Measurements from ENCODE around the gene RMDN3.

RMDN3 gene

DNA sequence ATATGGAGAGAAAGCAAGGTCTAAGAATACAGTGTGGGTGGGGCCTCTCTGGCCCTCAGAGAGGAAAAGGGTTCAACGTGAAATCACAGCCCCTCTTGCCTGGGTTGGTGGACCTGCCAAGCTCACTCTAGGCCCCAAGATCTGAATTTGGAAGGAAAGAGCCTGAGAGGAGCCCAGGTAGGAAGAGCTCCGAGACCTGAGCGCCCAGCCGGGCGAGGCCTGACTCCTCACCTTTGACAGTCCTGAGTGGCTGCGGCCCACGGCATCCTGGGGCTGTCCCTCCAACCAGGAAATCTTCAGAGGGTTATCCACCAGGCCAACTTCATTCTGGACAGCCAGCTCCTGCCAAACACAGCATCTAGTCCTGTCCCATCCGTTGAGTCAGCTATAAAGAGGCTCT, 18.4 kb upstream of the RMDN3 start:
- DNase-seq (ENCODE audit: low spot score), result no peak

DNA sequence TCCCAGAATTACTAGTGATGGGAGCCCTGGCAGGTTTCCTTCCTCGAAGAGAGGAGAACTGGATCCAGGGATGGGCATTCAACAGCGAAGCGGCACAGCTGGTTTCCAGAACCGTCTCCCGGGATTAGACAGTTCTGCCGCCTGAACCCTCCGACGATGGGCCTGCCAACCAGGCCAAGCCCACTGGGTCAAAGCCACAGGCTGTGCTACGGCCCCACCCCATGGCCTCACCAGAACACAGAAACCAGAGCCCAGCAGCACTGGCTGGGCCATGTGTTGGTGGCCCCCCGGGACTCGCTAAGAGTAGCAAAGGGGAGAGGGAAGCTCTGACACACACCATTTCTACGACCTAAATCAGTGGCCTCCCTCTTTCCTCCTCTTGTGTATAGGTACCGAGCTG, 17.0 kb upstream of the RMDN3 start:
- DNase-seq (ENCODE audit: low spot score), result no peak

GRCh38 chr15:40771242-40771641, 16.2 kb upstream of the RMDN3 start:
- DNase-seq (ENCODE audit: low spot score), result no peak

GRCh38 chr15:40770147-40770721, 15.2 kb upstream of the RMDN3 start:
- no peak for DNase-seq (ENCODE audit: low spot score)

DNA sequence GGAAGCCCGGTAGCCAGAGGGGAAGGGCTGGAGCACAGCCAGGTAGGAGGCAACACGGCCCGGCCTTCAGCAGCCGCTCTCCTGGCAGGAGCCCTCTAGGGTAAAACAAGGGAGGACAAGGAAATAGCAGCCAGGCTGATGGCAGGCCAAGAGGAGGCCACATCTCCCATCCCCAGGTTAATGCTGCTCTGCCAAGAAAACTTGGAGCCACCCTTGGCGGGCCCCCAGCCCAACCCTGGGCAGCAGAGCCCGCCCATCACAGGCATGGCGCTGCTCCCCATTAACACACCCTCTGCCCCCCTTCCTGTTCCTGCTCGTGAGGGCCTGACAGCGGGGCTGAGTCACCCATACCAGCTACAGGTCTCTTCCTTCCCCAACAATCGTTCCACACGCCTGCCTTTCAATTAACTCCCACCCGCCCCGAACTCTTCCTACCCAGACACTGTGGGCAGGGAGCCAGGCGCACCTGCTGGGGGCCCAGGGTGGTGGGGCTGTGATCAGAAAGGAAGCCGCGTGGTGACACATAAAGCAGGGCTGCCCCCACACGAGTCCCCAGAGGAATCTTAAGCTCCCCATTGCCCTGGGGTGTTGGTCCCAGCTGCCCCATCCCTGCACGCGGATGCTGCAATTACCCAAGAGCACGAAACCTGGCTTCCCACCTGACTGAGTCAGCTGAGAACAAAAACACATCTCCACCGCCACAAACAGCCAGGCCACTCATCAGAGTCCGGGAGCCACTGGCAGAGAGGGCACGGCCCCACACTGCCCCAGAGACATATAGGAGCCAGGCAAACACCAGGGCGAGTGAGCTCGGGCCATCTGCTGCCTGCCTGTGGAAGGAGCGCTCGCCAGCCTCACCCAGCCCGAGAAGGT, 14.5 kb upstream of the RMDN3 start, which contains the start of gene C15orf62:
Gene C15orf62, plus strand, starts transcription at position 707 of the 873 bp plus-strand sequence. CDS start 516 bp downstream, outside the sequence.
- no peak for DNase-seq (ENCODE audit: low spot score)

DNA sequence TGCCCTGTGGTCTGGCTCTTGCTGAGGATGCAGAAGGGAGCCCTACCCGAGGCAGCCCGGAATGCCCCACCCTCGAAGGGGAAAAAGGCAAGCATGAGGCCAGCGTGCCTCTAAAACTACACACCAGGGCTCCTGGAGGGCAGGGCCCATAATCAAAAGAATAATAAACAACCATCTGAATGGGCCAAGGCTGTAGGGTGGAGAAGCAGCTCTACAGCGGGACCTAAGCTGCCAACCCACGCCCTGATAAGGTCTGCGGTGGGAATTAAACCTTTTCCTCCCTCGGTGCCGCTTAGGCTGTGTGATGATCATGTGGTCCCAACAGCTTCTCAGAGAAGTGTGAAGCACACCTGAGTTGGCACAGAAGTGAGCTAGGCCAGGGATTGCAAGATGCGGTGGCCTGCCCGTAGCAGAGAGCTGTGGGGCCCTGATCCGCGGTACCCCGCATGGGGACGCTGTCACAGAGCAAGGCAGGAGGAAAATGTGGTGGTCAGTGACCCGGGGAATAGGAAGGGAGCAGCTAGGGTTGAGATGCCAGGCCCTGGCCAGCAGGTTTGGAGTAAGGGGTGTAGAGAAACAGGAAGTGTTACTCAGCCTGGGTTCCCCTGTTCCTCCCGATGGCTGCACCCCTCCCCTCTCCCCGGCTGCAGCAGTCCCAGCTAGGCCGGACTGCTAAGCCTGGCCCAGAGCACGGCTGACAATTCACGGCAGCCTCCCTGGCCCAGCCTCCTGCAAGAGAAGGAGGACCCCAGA, 13.6 kb upstream of the RMDN3 start:
- DNase-seq (ENCODE audit: low spot score), result no peak

DNA sequence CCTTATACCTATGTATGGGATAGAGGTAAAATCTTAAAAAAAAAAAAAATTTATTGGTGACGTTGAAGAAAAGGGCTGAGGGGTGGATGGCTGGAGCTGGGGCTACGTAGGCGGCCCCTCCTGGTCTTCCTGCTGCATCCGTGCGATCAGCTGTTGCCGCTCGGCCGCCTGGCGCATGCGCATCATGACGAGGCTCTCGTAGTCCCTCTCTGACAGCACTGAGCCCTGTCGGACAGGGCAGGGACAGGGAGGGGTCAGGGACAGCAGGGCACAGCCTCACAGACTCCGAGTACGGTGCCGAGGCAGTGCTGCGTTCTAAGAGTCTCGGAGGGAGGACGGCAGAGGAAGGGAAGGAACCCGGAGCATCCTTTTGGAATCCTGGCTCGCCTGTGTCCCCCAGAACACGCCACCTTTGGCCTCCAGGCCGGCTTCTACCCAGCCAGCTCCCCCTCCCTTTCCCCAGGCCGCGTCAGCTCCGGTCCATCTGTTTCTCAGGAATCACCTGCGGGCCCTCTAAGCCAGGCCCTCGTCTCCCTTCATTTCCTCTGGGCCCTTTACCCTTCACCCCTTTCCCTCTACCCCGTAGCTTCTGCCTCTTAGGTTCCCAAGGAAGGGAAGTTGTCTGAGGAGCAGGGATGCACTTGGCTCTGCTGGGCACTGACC, 12.9 kb upstream of the RMDN3 start:
- DNase-seq (ENCODE audit: low spot score), result no peak

DNA sequence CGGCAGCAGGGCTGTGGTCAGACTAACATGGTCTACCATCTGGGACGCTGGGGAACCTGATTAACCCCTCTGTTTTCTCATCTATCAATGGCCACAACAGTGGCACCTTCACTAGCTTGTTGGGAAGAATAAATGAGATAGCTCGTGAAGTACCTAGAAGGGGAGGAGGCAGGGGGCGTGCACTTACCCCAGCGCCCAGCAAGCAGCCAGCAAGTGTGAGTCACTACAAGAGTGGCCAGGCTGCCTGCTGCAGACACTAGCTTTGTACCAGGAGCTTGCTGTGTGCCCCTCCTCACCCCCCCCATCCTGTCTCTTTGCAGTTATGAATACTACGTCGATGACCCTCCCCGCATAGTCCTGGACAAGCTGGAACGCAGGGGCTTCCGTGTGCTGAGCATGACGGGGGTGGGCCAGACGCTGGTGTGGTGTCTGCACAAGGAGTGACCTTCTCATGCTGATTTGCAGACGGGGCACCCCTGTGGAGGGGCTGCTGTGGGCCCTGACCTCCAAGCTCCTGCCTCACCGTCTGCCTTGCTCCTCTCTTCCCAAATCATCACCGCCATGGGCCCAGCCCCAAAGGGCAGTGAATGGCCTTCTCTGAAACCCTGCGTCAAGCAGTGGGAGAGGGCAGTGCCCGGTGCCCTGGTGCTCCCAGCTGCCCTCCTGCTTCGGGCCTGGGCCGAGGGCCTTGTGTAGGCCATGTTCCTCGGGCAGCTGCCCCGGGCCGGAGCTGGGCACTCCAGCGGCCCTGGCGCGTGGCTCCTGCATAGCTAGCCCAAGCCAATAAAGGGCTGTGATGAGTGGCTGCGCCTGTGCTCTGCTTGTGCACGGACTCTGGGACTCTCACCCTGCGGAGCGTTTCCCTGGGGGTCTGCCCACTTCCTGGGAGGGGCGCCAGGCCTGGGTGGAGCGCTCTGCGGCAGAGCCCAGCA, 12.1 kb upstream of the RMDN3 start:
- DNase-seq (ENCODE audit: low spot score), result no peak

- no peak for DNase-seq (ENCODE audit: low spot score)
Observed at GRCh38 chr15:40766194-40766815, 11.3 kb upstream of the RMDN3 start.

GRCh38 chr15:40764629-40765103, 9.6 kb upstream of the RMDN3 start:
- DNase-seq (ENCODE audit: low spot score), result no peak

- peak; percentile 89 for DNase-seq (ENCODE audit: low spot score)
Observed at GRCh38 chr15:40763801-40764628, 9.0 kb upstream of the RMDN3 start, which contains the start of gene GCHFR. TSS of gene GCHFR (plus strand) at chr15:40764068. CDS start at chr15:40764181, 113 bp downstream.

DNA sequence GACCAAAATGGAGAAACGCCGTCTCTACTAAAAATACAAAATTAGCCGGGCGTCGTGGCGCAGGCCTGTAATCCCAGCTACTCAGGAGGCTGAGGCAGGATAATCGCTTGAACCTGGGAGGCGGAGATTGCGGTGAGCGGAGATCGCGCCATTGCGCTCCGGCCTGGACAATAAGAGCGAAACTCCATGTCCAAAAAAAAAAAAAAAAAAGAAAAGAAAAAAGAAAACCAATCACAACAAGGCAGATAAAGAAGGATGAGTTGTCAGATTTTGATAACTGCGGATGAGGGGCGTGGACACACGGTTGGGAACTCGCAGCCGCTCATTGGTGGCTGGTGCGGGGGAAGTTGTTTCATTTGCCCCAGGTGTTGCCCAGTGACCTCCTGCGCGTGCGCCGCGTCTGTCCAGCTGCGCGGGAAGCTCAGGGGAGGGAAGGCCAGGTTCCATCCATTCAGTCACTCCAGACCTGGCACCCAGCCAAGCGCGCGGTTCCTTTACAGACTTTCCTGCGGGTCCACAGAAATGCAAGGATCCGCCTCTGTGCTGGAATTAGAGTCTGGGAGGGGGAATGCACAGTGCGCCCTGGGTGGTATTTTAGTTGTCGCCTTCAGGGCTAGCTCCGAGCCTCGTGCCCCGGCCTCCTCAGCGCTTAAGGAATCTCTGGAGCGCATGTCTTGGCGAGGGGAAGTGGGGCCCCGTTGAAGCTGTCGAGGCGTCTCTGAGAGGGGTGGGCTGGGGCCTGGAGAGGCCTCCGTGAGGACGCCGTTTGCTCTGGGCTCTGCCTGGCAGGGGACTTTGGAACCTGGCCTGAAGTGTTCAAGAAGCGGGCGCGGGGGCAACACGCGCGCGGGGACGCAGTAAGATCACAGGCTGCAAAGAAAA, 8.1 kb upstream of the RMDN3 start:
- no peak for DNase-seq (ENCODE audit: low spot score)

DNA sequence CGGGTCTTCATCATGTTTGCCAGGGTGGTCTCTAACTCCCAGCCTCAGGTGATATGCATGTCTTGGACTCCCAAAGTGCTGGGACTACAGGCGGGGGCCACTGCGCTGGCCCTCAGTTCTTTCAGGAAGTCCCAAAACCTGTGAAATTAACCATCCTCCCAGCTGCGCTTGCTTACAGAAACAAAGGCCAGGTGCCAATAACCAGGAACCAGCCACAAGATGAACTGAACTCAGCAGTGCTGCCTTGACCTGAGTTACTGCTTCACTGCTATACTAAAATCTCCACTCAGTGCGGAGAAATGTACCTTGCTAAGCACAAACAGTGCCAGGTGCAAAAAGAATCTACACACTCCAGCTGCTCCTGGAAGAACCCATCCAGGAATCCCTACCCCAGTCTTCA, 4.9 kb upstream of the RMDN3 start:
- DNase-seq (ENCODE audit: low spot score), result no peak

GRCh38 chr15:40756938-40757337, 1.9 kb upstream of the RMDN3 start:
- DNase-seq (ENCODE audit: low spot score), result no peak

DNA sequence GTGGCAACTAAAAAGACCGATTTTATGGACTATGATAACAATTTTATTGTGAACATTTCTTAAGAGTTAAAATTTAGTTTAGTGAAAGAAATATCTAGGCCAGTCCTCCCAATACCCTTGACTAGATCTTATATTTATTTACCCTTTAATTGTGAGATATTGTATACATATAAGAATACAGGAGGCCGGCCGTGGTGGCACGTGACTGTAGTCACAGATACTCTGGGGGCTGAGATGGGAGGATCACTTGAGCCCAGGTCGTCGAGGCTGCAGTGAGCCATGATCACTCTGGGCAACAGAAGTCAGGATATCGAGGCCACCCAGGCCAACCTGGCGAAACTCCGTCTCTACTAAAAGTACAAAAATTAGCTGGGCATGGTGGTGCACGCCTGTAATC, 756 bp upstream of the RMDN3 start:
- no peak for DNase-seq (ENCODE audit: low spot score)

- no peak for DNase-seq (ENCODE audit: low spot score)
Observed at GRCh38 chr15:40754574-40754882, 526 bp downstream of the RMDN3 start.

DNA sequence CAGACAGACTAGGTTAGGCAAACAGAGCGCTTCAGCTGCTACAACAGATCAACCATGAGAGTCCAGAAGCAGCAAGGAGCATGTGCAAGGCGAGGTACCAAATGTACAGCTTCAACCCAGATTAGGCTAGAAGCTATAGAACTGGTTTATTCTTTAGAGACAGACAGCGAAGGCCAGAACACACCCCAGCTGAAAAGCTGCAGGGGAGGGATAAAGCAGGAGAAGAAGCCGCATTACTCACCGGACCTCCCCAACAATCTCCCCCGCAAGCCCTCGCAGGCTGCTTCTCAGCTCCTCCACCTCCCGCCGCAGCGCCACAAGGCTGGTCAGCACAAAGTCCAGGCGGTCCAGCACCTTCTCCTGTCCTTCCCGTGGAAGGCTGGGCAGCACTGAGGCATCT, 3.3 kb downstream of the RMDN3 start:
- DNase-seq (ENCODE audit: low spot score), result no peak

DNA sequence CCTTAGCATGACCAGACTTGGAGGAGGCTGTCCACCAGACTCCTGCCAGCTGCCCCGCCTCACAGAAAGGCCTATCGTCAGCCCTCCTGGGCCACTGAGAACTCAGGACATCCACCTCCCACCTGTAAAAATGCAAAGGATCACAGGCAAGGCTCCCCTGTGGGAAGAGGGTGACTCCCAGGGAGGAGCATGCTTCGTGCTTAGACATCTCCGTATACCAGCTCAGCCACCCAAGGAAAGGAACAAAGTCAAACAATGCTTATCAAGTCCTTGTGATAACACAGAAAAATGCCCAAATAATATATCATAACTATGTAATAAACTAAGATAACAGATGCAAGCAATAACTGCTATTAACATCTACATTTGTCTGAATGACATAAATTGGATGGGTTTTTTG, 4.2 kb downstream of the RMDN3 start:
- DNase-seq (ENCODE audit: low spot score), result no peak

DNA sequence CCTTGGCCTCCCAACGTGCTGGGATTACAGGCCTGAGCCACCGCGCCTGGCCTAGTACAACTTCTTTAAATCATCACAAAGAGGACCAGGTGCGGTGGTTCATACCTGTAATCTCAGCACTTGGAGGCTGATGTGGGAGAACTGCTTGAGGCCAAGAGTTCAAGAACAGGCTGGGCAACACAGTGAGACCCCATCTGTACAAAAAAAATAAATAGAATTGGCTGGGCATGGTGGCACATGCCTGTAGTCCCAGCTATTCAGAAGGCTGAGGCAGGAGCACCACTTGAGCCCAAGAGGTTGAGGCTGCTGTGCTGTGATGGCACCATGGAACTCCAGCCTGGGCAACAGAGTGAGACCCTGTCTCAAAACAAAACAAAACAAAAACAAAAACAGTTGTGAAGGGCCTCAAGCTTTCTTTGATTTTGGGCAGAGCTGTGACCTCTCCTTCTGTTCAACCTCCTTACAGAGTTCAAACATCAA, 5.9 kb downstream of the RMDN3 start:
- DNase-seq (ENCODE audit: low spot score), result no peak
